Thyroid gland (tissue), 4 donors: ENCODE data around the gene SAP30L.

ENCODE experiments used
- POLR2A ChIP-seq, 2 donors: fragments of 450-650 bp; IDR thresholded peaks; one replicate each; pipeline ENCODE4 v1.6.1; 2017; ENCODE audit warnings: antibody characterized with exemption in 2 of 2, mild to moderate bottlenecking in 2 of 2, moderate library complexity in 1 of 2
- TF ChIP-seq, protein P1 (sequence below), 6 experiments: fragments of 200-600 bp in 3 of 6; fragments of 450-650 bp in 3 of 6; sonication (generic) in 3 of 6; IDR thresholded peaks; one replicate each; pipeline ENCODE4 v1.5.1; 2016 to 2019; ENCODE audit warnings: antibody characterized with exemption in 6 of 6, mild to moderate bottlenecking in 2 of 6, inconsistent platforms in 1 of 6, moderate library complexity in 1 of 6

DNA sequence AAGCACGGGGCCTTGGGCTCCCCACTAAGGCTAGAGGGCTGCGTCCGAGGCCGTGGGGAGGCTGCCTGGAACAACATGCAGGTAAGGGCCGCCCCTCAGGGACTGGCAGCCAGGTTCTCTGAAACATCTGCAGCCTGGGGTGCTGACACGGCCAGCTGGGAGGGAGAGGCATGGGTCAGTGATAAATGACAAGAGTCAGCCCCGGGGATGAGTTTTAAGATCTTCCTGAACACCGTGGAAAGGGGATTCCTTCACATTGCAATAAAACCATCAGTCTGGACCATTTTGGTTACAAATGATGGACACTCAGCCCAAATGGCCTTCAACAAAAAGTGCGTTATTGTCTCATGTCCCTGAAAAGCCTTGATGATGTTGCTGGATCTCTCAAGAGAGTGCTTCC lies 32.9 kb upstream of the SAP30L start:
- TF ChIP-seq, protein P1, sequence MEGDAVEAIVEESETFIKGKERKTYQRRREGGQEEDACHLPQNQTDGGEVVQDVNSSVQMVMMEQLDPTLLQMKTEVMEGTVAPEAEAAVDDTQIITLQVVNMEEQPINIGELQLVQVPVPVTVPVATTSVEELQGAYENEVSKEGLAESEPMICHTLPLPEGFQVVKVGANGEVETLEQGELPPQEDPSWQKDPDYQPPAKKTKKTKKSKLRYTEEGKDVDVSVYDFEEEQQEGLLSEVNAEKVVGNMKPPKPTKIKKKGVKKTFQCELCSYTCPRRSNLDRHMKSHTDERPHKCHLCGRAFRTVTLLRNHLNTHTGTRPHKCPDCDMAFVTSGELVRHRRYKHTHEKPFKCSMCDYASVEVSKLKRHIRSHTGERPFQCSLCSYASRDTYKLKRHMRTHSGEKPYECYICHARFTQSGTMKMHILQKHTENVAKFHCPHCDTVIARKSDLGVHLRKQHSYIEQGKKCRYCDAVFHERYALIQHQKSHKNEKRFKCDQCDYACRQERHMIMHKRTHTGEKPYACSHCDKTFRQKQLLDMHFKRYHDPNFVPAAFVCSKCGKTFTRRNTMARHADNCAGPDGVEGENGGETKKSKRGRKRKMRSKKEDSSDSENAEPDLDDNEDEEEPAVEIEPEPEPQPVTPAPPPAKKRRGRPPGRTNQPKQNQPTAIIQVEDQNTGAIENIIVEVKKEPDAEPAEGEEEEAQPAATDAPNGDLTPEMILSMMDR (IDR thresholded peaks at IDR 0.05) = no peak
- no peak for TF ChIP-seq POLR2A (IDR thresholded peaks at IDR 0.05)
